ENCODE data around the gene COL23A1. TPM values are rescaled to one million over a fixed set of nuclear protein-coding genes. Genes with fewer than 3 reads are reported as not detected.

Gene COL23A1
- total and polyA plus RNA-seq, 2 donors (not counting 1 experiment from before 2014, with no cell fraction given), result 0.20 TPM; not detected in 1

- H3K4me1 Mint-ChIP-seq, result no peaks in the 10 kb centered on the region
- Histone ChIP-seq H3K4me3 (ENCODE audit: control extremely low read depth in 1 of 5, extremely low read depth in 1 of 5, insufficient read depth in 1 of 5, low read depth in 2 of 5, low read length in 4 of 5) (no peak overlapping the region), H3K27me3 (replicated peaks in 1 of 4; ENCODE audit: control extremely low read depth in 1 of 4, control insufficient read depth in 3 of 4, insufficient read depth in 4 of 4, low read length in 3 of 4) (peaks cover 0 to 4% (median 0%) of the 10 kb centered on the region in 4 experiments), H3K9ac (ENCODE audit: low read length) (no peak overlapping the region), H3K9me3 (ENCODE audit: control extremely low read depth in 1 of 3, control insufficient read depth in 2 of 3, insufficient read depth in 1 of 3, low read length in 2 of 3) (no peaks in the 10 kb centered on the region), H4K20me1 (ENCODE audit: control insufficient read depth, insufficient read depth, low read length, poor library complexity, severe bottlenecking) (no peaks in the 10 kb centered on the region), H3K36me3 (replicated peaks in 1 of 2; ENCODE audit: control extremely low read depth in 1 of 2, control insufficient read depth in 1 of 2, extremely low read depth in 1 of 2, insufficient read depth in 2 of 2, low read length in 1 of 2) (no peaks in the 10 kb centered on the region), H3K4me1 (ENCODE audit: control insufficient read depth in 2 of 2, insufficient read depth in 2 of 2, low read length in 2 of 2) (no peaks in the 10 kb centered on the region), H3K27ac (ENCODE audit: low read length in 2 of 2) (no peak overlapping the region), H3K79me2 (ENCODE audit: control insufficient read depth, insufficient read depth, low read length) (no peaks in the 10 kb centered on the region), H3K4me2 (replicated peaks; ENCODE audit: low read depth, low read length, poor library complexity, severe bottlenecking) (no peak overlapping the region), H2AFZ (ENCODE audit: insufficient read depth, low read depth, low read length, poor library complexity, severe bottlenecking) (no peak overlapping the region)
- ATAC-seq (ENCODE audit: low read depth), result no peak
- H3K4me3 Mint-ChIP-seq, result no peak overlapping the region
- ChIA-PET POLR2A (no interaction called here), CTCF (no interaction called here)
- TF ChIP-seq EZH2 (IDR thresholded peaks at IDR 0.05; ENCODE audit: borderline replicate concordance, insufficient read depth, low read depth, low read length, poor library complexity, severe bottlenecking) (no peak), CTCF (IDR thresholded peaks at IDR 0.05) (no peak)
- no peak overlapping the region for H3K27ac Mint-ChIP-seq
- WGBS (ENCODE audit: insufficient coverage), result 70% methylated on average over 8 of the region's 8 CpGs
- no peak for DNase-seq
- H3K9me3 Mint-ChIP-seq (ENCODE audit: insufficient read depth), result no peaks in the 10 kb centered on the region
- intact Hi-C loops (cut with micrococcal nuclease), result no loop called here
- H3K27me3 Mint-ChIP-seq, result peaks cover 6% of the 10 kb centered on the region
Observed at GRCh38 chr5:178335302-178336030, 254.7 kb downstream of the COL23A1 start.

GRCh38 chr5:178334861-178335260 is 255.3 kb downstream of the COL23A1 start:
- Mint-ChIP-seq H3K9me3 (ENCODE audit: insufficient read depth) (no peaks in the 10 kb centered on the region), H3K27ac (no peak overlapping the region), H3K27me3 (peaks cover 6% of the 10 kb centered on the region), H3K4me3 (no peak overlapping the region), H3K4me1 (no peaks in the 10 kb centered on the region)
- intact Hi-C loops (cut with micrococcal nuclease), result no loop called here
- Histone ChIP-seq H3K9ac (ENCODE audit: low read length) (no peak overlapping the region), H3K79me2 (ENCODE audit: control insufficient read depth, insufficient read depth, low read length) (no peaks in the 10 kb centered on the region), H3K4me1 (ENCODE audit: control insufficient read depth in 2 of 2, insufficient read depth in 2 of 2, low read length in 2 of 2) (no peaks in the 10 kb centered on the region), H3K27me3 (replicated peaks in 1 of 4; ENCODE audit: control extremely low read depth in 1 of 4, control insufficient read depth in 3 of 4, insufficient read depth in 4 of 4, low read length in 3 of 4) (peaks cover 0 to 4% (median 0%) of the 10 kb centered on the region in 4 experiments), H3K9me3 (ENCODE audit: control extremely low read depth in 1 of 3, control insufficient read depth in 2 of 3, insufficient read depth in 1 of 3, low read length in 2 of 3) (no peaks in the 10 kb centered on the region), H3K4me3 (ENCODE audit: control extremely low read depth in 1 of 5, extremely low read depth in 1 of 5, insufficient read depth in 1 of 5, low read depth in 2 of 5, low read length in 4 of 5) (no peak overlapping the region), H2AFZ (ENCODE audit: insufficient read depth, low read depth, low read length, poor library complexity, severe bottlenecking) (no peak overlapping the region), H3K36me3 (replicated peaks in 1 of 2; ENCODE audit: control extremely low read depth in 1 of 2, control insufficient read depth in 1 of 2, extremely low read depth in 1 of 2, insufficient read depth in 2 of 2, low read length in 1 of 2) (no peaks in the 10 kb centered on the region), H4K20me1 (ENCODE audit: control insufficient read depth, insufficient read depth, low read length, poor library complexity, severe bottlenecking) (no peaks in the 10 kb centered on the region), H3K27ac (ENCODE audit: low read length in 2 of 2) (no peak overlapping the region), H3K4me2 (replicated peaks; ENCODE audit: low read depth, low read length, poor library complexity, severe bottlenecking) (no peak overlapping the region)
- CTCF ChIA-PET, result no interaction called here
- DNase-seq (no peak), ATAC-seq (ENCODE audit: low read depth) (no peak)
- POLR2A ChIA-PET, result no interaction called here
- 60% methylated on average over 3 of the region's 8 CpGs for WGBS (ENCODE audit: insufficient coverage)
- TF ChIP-seq EZH2 (IDR thresholded peaks at IDR 0.05; ENCODE audit: borderline replicate concordance, insufficient read depth, low read depth, low read length, poor library complexity, severe bottlenecking), result no peak
- no peak for TF ChIP-seq CTCF (IDR thresholded peaks at IDR 0.05)

All from B cell (primary cell).